GM23338 (cell line): ENCODE measurements around the gene AGXT2. TPM values are rescaled to one million over a fixed set of nuclear protein-coding genes. Genes with fewer than 3 reads are reported as not detected.

Source experiments
- ATAC-seq: fragments of 200-7000 bp; cut with Tn5 transposase; 3 replicates; pipeline ENCODE4 v1.9.1; 2020
- DNase-seq: peaks from one replicate; pipeline ENCODE4 v3.0.0-alpha.2; 2015; ENCODE audit warnings: low spot score
- H2AFZ ChIP-seq: fragments of 200-600 bp; sonication (generic); 2 replicates; pipeline ENCODE4 v1.8.0; 2016; ENCODE audit warnings: antibody characterized with exemption, mild to moderate bottlenecking, moderate library complexity
- H3F3A ChIP-seq: fragments of 200-600 bp; sonication (generic); replicated peaks from 2 replicates; pipeline ENCODE4 v1.8.0; 2017; ENCODE audit warnings: antibody characterized with exemption, mixed run types, low read depth
- H3K27ac ChIP-seq: fragments of 200-600 bp; sonication (generic); 2 replicates; pipeline ENCODE4 v1.6.1; 2016; ENCODE audit warnings: low read depth
- H3K27me3 ChIP-seq: fragments of 200-600 bp; sonication (generic); 2 replicates; pipeline ENCODE4 v1.8.0; 2016; ENCODE audit warnings: mild to moderate bottlenecking, mixed run types, moderate library complexity; ENCODE audit not compliant: insufficient read depth
- H3K36me3 ChIP-seq: fragments of 200-600 bp; sonication (generic); 2 replicates; pipeline ENCODE4 v1.8.0; 2016; ENCODE audit warnings: mild to moderate bottlenecking; ENCODE audit not compliant: insufficient read depth
- H3K4me1 ChIP-seq: fragments of 200-600 bp; sonication (generic); 2 replicates; pipeline ENCODE4 v1.8.0; 2016; ENCODE audit warnings: mild to moderate bottlenecking, moderate library complexity; ENCODE audit not compliant: insufficient read depth
- H3K4me2 ChIP-seq: fragments of 200-600 bp; sonication (generic); 2 replicates; pipeline ENCODE4 v1.7.1; 2017; ENCODE audit warnings: mixed run types
- H3K4me3 ChIP-seq: fragments of 200-600 bp; sonication (generic); 2 replicates; pipeline ENCODE4 v1.6.1; 2016; ENCODE audit warnings: mixed run types
- H3K79me2 ChIP-seq: fragments of 200-600 bp; sonication (generic); replicated peaks from 2 replicates; pipeline ENCODE4 v1.8.0; 2017; ENCODE audit warnings: mild to moderate bottlenecking; ENCODE audit not compliant: insufficient read depth
- H3K9me2 ChIP-seq: fragments of 200-600 bp; sonication (generic); 2 replicates; pipeline ENCODE4 v1.8.0; 2017; ENCODE audit not compliant: insufficient read depth
- H4K20me1 ChIP-seq: fragments of 200-600 bp; sonication (generic); replicated peaks from 2 replicates; pipeline ENCODE4 v1.8.0; 2017; ENCODE audit warnings: mild to moderate bottlenecking; ENCODE audit not compliant: insufficient read depth
- H3K27ac Mint-ChIP-seq: 2 replicates; pipeline ENCODE4 v1.8.0; 2020; ENCODE audit warnings: inconsistent platforms, mild to moderate bottlenecking, moderate library complexity, mixed read lengths
- H3K27me3 Mint-ChIP-seq: 3 replicates; pipeline ENCODE4 v1.8.0; 2022; ENCODE audit warnings: low read depth, mild to moderate bottlenecking, moderate library complexity, mixed read lengths, inconsistent platforms; ENCODE audit not compliant: insufficient read depth, poor library complexity
- H3K36me3 Mint-ChIP-seq: 3 replicates; pipeline ENCODE4 v1.8.0; 2021; ENCODE audit warnings: low read depth, mild to moderate bottlenecking, inconsistent platforms, moderate library complexity, mixed read lengths
- H3K4me1 Mint-ChIP-seq: 3 replicates; pipeline ENCODE4 v1.8.0; 2020; ENCODE audit warnings: mild to moderate bottlenecking, inconsistent platforms, mixed read lengths
- H3K4me3 Mint-ChIP-seq: 3 replicates; pipeline ENCODE4 v1.8.0; 2021; ENCODE audit warnings: moderate library complexity, mild to moderate bottlenecking, inconsistent platforms, mixed read lengths
- H3K9me3 Mint-ChIP-seq: 3 replicates; pipeline ENCODE4 v1.8.0; 2020; ENCODE audit warnings: moderate library complexity, mild to moderate bottlenecking, inconsistent platforms, mixed read lengths
- CREB1 ChIP-seq: fragments of 250-450 bp; sonication (Bioruptor Pico); IDR thresholded peaks from 2 replicates; pipeline ENCODE4 v1.5.0; 2020; ENCODE audit warnings: low read depth, mild to moderate bottlenecking, moderate library complexity
- EZH2phosphoT487 ChIP-seq: fragments of 200-600 bp; sonication (generic); IDR thresholded peaks from one replicate; pipeline ENCODE4 v1.8.1; 2018; ENCODE audit warnings: antibody characterized with exemption; ENCODE audit not compliant: unreplicated experiment
- JUNB ChIP-seq: IDR thresholded peaks from one replicate; pipeline ENCODE4 v1.6.1; 2016; ENCODE audit warnings: antibody characterized with exemption; ENCODE audit not compliant: unreplicated experiment
- NANOG ChIP-seq: IDR thresholded peaks from 2 replicates; pipeline ENCODE4 v1.6.1; 2016; ENCODE audit warnings: antibody characterized with exemption, borderline replicate concordance
- POLR2AphosphoS5 ChIP-seq: IDR thresholded peaks from 2 replicates; pipeline ENCODE4 v1.6.1; 2016; ENCODE audit warnings: antibody characterized with exemption, low read depth
- STAT1 ChIP-seq: IDR thresholded peaks from one replicate; pipeline ENCODE4 v1.6.1; 2016; ENCODE audit warnings: antibody characterized with exemption; ENCODE audit not compliant: unreplicated experiment
- ZNF331 ChIP-seq: fragments of 250-450 bp; sonication (Bioruptor Pico); IDR thresholded peaks from 2 replicates; pipeline ENCODE4 v1.5.0; 2020; ENCODE audit warnings: low read depth, mild to moderate bottlenecking, moderate library complexity
- polyA plus RNA-seq: library from polyadenylated mRNA; unstranded; fragments of >200 nt; fragmentation: Nextera tagmentation; extraction: Ambion mirVana; gene quantifications from 2 replicates; pipeline ENCODE4 v1.2.1, GENCODE V29; 2016
- total RNA-seq: library from RNA; depleted of rRNA; stranded (reverse); fragments of >200 nt; shearing (Covaris generic); gene quantifications from 2 replicates; pipeline ENCODE4 v1.2.3, GENCODE V29; 2014
- TF ChIP-seq, protein P1 (sequence below): fragments of 250-450 bp; sonication (Bioruptor Pico); IDR thresholded peaks from 2 replicates; pipeline ENCODE4 v1.5.0; 2020; ENCODE audit warnings: mild to moderate bottlenecking, moderate library complexity
- TF ChIP-seq, protein P2 (sequence below), 2 experiments: fragments of 200-600 bp in 1 of 2; sonication (generic) in 1 of 2; conservative IDR thresholded peaks; 2 replicates each; pipeline versions ENCODE4 v1.5.1 to v1.6.1; 2016 to 2017; ENCODE audit warnings: antibody characterized with exemption in 2 of 2, low read depth in 2 of 2, mild to moderate bottlenecking in 2 of 2, moderate library complexity in 1 of 2
- TF ChIP-seq, protein P3 (sequence below): IDR thresholded peaks from 2 replicates; pipeline ENCODE4 v1.6.1; 2016; ENCODE audit warnings: antibody characterized with exemption
- TF ChIP-seq, protein P4 (sequence below): IDR thresholded peaks from one replicate; pipeline ENCODE4 v1.6.1; 2018; ENCODE audit warnings: antibody characterized with exemption; ENCODE audit not compliant: unreplicated experiment

AGXT2 gene
- total and polyA plus RNA-seq, 2 experiments from 2014 or later, result not detected

DNA sequence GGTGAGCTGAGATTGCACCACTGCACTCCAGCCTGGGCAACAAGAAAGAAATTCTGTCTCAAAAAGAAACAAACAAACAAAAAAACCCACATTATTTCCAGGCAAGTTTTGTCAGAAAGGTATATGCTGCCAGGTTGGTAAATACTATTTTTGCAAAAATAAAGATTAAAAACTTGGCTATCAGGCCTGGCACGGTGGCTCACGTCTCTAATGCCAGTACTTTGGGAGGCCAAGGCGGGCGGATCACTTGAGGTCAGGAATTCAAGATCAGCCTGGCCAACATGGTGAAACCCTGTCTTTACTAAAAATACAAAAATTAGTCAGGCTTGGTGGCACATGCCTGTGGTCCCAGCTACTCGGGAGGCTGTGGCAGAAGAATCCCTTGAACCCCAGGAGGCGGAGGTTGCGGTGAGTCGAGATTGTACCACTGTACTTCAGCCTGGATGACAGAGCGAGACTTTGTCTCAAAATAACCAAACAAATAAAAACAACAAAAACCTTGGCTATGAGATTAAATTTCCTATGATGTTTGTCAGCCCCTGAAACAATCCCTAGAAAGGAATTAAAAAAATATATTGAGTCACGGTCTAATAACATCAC, 22.7 kb downstream of the AGXT2 start (continued):
- TF ChIP-seq, protein P1, sequence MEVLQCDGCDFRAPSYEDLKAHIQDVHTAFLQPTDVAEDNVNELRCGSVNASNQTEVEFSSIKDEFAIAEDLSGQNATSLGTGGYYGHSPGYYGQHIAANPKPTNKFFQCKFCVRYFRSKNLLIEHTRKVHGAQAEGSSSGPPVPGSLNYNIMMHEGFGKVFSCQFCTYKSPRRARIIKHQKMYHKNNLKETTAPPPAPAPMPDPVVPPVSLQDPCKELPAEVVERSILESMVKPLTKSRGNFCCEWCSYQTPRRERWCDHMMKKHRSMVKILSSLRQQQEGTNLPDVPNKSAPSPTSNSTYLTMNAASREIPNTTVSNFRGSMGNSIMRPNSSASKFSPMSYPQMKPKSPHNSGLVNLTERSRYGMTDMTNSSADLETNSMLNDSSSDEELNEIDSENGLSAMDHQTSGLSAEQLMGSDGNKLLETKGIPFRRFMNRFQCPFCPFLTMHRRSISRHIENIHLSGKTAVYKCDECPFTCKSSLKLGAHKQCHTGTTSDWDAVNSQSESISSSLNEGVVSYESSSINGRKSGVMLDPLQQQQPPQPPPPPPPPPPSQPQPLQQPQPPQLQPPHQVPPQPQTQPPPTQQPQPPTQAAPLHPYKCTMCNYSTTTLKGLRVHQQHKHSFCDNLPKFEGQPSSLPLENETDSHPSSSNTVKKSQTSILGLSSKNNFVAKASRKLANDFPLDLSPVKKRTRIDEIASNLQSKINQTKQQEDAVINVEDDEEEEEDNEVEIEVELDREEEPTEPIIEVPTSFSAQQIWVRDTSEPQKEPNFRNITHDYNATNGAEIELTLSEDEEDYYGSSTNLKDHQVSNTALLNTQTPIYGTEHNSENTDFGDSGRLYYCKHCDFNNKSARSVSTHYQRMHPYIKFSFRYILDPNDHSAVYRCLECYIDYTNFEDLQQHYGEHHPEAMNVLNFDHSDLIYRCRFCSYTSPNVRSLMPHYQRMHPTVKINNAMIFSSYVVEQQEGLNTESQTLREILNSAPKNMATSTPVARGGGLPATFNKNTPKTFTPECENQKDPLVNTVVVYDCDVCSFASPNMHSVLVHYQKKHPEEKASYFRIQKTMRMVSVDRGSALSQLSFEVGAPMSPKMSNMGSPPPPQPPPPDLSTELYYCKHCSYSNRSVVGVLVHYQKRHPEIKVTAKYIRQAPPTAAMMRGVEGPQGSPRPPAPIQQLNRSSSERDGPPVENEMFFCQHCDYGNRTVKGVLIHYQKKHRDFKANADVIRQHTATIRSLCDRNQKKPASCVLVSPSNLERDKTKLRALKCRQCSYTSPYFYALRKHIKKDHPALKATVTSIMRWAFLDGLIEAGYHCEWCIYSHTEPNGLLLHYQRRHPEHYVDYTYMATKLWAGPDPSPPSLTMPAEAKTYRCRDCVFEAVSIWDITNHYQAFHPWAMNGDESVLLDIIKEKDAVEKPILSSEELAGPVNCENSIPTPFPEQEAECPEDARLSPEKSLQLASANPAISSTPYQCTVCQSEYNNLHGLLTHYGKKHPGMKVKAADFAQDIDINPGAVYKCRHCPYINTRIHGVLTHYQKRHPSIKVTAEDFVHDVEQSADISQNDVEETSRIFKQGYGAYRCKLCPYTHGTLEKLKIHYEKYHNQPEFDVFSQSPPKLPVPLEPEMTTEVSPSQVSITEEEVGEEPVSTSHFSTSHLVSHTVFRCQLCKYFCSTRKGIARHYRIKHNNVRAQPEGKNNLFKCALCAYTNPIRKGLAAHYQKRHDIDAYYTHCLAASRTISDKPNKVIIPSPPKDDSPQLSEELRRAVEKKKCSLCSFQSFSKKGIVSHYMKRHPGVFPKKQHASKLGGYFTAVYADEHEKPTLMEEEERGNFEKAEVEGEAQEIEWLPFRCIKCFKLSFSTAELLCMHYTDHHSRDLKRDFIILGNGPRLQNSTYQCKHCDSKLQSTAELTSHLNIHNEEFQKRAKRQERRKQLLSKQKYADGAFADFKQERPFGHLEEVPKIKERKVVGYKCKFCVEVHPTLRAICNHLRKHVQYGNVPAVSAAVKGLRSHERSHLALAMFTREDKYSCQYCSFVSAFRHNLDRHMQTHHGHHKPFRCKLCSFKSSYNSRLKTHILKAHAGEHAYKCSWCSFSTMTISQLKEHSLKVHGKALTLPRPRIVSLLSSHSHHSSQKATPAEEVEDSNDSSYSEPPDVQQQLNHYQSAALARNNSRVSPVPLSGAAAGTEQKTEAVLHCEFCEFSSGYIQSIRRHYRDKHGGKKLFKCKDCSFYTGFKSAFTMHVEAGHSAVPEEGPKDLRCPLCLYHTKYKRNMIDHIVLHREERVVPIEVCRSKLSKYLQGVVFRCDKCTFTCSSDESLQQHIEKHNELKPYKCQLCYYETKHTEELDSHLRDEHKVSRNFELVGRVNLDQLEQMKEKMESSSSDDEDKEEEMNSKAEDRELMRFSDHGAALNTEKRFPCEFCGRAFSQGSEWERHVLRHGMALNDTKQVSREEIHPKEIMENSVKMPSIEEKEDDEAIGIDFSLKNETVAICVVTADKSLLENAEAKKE (CRISPR knock-in tag), result no peak
- TF ChIP-seq ZNF331 (CRISPR knock-in tag), result no peak
- TF ChIP-seq STAT1, result no peak

DNA sequence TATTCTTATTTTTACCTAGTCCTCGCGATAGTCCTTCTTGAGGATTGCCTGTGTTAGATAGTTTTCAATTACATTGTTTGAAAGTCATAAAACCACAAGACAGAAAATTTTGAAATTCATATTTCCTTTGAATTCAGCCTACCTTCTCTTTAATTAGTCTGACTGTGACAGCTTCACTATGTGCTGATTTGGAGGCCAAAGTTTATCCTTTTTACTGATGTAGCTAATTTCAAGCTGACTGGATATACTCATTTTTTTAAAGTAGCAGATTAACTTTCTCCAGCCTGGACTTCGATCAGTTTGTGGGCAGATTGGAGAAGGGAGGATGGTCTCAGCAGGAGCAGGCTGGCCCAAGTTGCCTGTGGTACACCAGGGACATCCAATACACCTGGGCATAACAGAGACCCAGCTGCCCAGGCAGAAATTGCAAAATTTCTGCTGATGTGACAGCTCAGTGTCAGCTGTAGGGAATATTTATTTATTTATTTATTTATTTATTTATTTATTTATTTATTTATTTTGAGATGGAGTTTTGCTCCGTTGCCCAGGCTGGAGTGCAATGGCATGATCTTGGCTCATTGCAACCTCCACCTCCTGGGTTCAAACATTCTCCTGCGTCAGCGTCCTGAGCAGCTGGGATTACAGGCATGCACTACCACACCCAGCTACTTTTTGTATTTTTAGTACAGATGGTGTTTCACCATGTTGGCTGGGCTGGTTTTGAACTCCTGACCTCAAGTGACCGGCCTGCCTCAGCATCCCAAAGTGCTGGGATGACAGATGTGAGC, 24.2 kb downstream of the AGXT2 start:
- H3K27me3 ChIP-seq, result no peaks in the 10 kb centered on the region
- no peak overlapping the region for H3K27ac ChIP-seq
- H3K79me2 ChIP-seq, result no peaks in the 10 kb centered on the region
- H2AFZ ChIP-seq, result no peak overlapping the region
- H3K4me1 Mint-ChIP-seq, result no peaks in the 10 kb centered on the region
- H3K4me3 Mint-ChIP-seq, result no peak overlapping the region
- DNase-seq (no peak), ATAC-seq (no peak)
- H3K4me3 ChIP-seq, result no peak overlapping the region
- no peaks in the 10 kb centered on the region for H3K9me3 Mint-ChIP-seq
- H3K27me3 Mint-ChIP-seq, result no peaks in the 10 kb centered on the region
- no peaks in the 10 kb centered on the region for H3F3A ChIP-seq
- no peaks in the 10 kb centered on the region for H4K20me1 ChIP-seq
- no peaks in the 10 kb centered on the region for H3K36me3 Mint-ChIP-seq
- H3K27ac Mint-ChIP-seq, result no peak overlapping the region
- no peaks in the 10 kb centered on the region for H3K9me2 ChIP-seq
- H3K36me3 ChIP-seq, result no peaks in the 10 kb centered on the region
- H3K4me2 ChIP-seq, result no peak overlapping the region
- H3K4me1 ChIP-seq, result no peaks in the 10 kb centered on the region
- TF ChIP-seq, protein P2, sequence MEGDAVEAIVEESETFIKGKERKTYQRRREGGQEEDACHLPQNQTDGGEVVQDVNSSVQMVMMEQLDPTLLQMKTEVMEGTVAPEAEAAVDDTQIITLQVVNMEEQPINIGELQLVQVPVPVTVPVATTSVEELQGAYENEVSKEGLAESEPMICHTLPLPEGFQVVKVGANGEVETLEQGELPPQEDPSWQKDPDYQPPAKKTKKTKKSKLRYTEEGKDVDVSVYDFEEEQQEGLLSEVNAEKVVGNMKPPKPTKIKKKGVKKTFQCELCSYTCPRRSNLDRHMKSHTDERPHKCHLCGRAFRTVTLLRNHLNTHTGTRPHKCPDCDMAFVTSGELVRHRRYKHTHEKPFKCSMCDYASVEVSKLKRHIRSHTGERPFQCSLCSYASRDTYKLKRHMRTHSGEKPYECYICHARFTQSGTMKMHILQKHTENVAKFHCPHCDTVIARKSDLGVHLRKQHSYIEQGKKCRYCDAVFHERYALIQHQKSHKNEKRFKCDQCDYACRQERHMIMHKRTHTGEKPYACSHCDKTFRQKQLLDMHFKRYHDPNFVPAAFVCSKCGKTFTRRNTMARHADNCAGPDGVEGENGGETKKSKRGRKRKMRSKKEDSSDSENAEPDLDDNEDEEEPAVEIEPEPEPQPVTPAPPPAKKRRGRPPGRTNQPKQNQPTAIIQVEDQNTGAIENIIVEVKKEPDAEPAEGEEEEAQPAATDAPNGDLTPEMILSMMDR (conservative IDR thresholded peaks at IDR 0.05; ENCODE audit: low read depth in 2 of 2), result no peak
- TF ChIP-seq JUNB (no peak), CREB1 (CRISPR knock-in tag) (no peak), ZNF331 (CRISPR knock-in tag) (no peak), POLR2AphosphoS5 (no peak), STAT1 (no peak), NANOG (no peak), EZH2phosphoT487 (no peak)
- TF ChIP-seq, protein P3, sequence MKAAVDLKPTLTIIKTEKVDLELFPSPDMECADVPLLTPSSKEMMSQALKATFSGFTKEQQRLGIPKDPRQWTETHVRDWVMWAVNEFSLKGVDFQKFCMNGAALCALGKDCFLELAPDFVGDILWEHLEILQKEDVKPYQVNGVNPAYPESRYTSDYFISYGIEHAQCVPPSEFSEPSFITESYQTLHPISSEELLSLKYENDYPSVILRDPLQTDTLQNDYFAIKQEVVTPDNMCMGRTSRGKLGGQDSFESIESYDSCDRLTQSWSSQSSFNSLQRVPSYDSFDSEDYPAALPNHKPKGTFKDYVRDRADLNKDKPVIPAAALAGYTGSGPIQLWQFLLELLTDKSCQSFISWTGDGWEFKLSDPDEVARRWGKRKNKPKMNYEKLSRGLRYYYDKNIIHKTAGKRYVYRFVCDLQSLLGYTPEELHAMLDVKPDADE, result no peak
- TF ChIP-seq, protein P4, sequence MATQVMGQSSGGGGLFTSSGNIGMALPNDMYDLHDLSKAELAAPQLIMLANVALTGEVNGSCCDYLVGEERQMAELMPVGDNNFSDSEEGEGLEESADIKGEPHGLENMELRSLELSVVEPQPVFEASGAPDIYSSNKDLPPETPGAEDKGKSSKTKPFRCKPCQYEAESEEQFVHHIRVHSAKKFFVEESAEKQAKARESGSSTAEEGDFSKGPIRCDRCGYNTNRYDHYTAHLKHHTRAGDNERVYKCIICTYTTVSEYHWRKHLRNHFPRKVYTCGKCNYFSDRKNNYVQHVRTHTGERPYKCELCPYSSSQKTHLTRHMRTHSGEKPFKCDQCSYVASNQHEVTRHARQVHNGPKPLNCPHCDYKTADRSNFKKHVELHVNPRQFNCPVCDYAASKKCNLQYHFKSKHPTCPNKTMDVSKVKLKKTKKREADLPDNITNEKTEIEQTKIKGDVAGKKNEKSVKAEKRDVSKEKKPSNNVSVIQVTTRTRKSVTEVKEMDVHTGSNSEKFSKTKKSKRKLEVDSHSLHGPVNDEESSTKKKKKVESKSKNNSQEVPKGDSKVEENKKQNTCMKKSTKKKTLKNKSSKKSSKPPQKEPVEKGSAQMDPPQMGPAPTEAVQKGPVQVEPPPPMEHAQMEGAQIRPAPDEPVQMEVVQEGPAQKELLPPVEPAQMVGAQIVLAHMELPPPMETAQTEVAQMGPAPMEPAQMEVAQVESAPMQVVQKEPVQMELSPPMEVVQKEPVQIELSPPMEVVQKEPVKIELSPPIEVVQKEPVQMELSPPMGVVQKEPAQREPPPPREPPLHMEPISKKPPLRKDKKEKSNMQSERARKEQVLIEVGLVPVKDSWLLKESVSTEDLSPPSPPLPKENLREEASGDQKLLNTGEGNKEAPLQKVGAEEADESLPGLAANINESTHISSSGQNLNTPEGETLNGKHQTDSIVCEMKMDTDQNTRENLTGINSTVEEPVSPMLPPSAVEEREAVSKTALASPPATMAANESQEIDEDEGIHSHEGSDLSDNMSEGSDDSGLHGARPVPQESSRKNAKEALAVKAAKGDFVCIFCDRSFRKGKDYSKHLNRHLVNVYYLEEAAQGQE, result no peak
